NCI-H2196 (cell line): ENCODE data around the gene IL12RB2.

Experiments
- DNase-seq: peaks from one replicate; lab custom pipeline; 2025; ENCODE audit not compliant: unreplicated experiment; lab: John Stamatoyannopoulos, UW

IL12RB2 gene

GRCh38 chr1:67307251-67308060 lies at the start of gene IL12RB2:
IL12RB2 (plus strand) TSS chr1:67307873; CDS start chr1:67320369, 12,496 bp downstream.
- DNase-seq, result no peak

GRCh38 chr1:67261680-67262079 lies 46.0 kb upstream of the IL12RB2 start:
- no peak for DNase-seq

- no peak for DNase-seq
Observed at GRCh38 chr1:67262735-67263134, 44.9 kb upstream of the IL12RB2 start.

GRCh38 chr1:67264152-67264551 lies 43.5 kb upstream of the IL12RB2 start:
- DNase-seq, result no peak

GRCh38 chr1:67264899-67265298 lies 42.8 kb upstream of the IL12RB2 start:
- DNase-seq, result no peak

GRCh38 chr1:67269061-67269460 lies 38.6 kb upstream of the IL12RB2 start:
- DNase-seq, result no peak

- DNase-seq, result no peak
Observed at GRCh38 chr1:67270541-67270940, 37.1 kb upstream of the IL12RB2 start.

GRCh38 chr1:67273591-67273990 lies 34.1 kb upstream of the IL12RB2 start:
- no peak for DNase-seq

GRCh38 chr1:67274623-67275325 lies 32.9 kb upstream of the IL12RB2 start:
- DNase-seq, result no peak

GRCh38 chr1:67280696-67281095 lies 27.0 kb upstream of the IL12RB2 start:
- no peak for DNase-seq

GRCh38 chr1:67281244-67281643 lies 26.4 kb upstream of the IL12RB2 start:
- DNase-seq, result no peak

- no peak for DNase-seq
Observed at GRCh38 chr1:67285780-67286488, 21.7 kb upstream of the IL12RB2 start.

GRCh38 chr1:67290236-67290635 lies 17.4 kb upstream of the IL12RB2 start:
- no peak for DNase-seq

GRCh38 chr1:67294836-67295617 lies 12.6 kb upstream of the IL12RB2 start:
- DNase-seq, result no peak

- no peak for DNase-seq
Observed at GRCh38 chr1:67298762-67299161, 8.9 kb upstream of the IL12RB2 start.

- DNase-seq, result no peak
Observed at GRCh38 chr1:67299296-67299695, 8.4 kb upstream of the IL12RB2 start.

- DNase-seq, result no peak
Observed at GRCh38 chr1:67300561-67300960, 7.1 kb upstream of the IL12RB2 start.

- DNase-seq, result no peak
Observed at GRCh38 chr1:67304023-67304422, 3.6 kb upstream of the IL12RB2 start.

- no peak for DNase-seq
Observed at GRCh38 chr1:67306547-67306946, 1.1 kb upstream of the IL12RB2 start.

GRCh38 chr1:67308136-67308535 lies 463 bp downstream of the IL12RB2 start:
- DNase-seq, result no peak

GRCh38 chr1:67312615-67313014 lies 4.9 kb downstream of the IL12RB2 start:
- no peak for DNase-seq
